ENCODE data around the gene HOMER3.

HOMER3 gene

DNA sequence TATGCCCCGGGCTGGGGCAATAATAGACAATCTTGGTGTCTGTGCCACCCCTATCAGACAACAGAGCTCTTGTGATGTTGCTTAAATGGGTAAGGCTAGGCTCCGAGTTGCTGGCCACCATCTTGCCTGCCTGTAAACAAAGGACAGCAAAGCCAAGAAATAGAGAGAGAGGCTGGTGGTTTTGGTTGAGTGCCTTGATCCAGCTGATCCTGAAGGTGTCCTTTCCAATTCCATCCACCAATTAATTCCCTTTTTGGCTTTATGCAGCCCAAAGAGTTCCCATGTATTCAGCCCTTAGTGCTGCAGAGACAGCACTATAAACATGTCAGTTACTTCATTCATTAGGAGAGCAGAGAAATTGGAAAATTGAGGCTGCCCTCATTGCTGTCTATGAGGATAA is 41.7 kb upstream of the HOMER3 start:
- no peak for DNase-seq (ENCODE audit: low spot score)
- TF ChIP-seq, protein P1, sequence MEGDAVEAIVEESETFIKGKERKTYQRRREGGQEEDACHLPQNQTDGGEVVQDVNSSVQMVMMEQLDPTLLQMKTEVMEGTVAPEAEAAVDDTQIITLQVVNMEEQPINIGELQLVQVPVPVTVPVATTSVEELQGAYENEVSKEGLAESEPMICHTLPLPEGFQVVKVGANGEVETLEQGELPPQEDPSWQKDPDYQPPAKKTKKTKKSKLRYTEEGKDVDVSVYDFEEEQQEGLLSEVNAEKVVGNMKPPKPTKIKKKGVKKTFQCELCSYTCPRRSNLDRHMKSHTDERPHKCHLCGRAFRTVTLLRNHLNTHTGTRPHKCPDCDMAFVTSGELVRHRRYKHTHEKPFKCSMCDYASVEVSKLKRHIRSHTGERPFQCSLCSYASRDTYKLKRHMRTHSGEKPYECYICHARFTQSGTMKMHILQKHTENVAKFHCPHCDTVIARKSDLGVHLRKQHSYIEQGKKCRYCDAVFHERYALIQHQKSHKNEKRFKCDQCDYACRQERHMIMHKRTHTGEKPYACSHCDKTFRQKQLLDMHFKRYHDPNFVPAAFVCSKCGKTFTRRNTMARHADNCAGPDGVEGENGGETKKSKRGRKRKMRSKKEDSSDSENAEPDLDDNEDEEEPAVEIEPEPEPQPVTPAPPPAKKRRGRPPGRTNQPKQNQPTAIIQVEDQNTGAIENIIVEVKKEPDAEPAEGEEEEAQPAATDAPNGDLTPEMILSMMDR (conservative IDR thresholded peaks at IDR 0.05; ENCODE audit: low read depth) = no peak
- ChIA-PET CTCF (interaction anchor here (0.6 kb wide), 2 partner anchors 135 to 513 kb away, joined by 3 read pairs; no protein-coding TSS in a partner anchor), POLR2A (ENCODE audit: low non-redundant PET) (no interaction called here)
- H3K27ac ChIP-seq = no peak overlapping the region

DNA sequence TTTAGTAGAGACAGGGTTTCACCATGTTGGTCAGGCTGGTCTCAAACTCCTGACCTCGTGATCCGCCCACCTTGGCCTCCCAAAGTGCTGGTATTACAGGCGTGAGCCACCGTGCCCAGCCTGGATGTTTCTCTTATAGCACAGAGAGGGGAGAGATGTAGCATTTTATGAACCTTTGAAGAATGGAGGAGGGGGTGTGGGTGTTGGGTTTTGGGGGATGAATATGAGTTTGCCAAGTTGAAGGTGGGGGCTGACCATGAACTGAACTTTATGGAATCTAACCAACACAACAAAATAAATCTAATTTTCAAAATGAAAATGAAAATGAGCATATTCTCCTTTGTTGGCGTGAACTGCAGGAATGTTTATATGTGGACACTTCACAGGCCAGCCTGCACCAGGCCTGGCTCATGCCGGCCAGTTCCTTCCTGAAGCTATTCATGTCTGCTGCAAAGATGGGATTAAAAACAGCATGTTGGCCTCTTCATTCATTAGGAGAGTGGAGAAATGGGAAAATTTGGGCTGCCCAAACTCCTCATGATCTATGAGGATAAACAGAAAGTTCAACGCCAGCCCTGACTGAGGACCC is 39.5 kb upstream of the HOMER3 start:
- TF ChIP-seq, protein P1 (conservative IDR thresholded peaks at IDR 0.05; ENCODE audit: low read depth) = no peak
- POLR2A ChIA-PET (ENCODE audit: low non-redundant PET) = no interaction called here
- no peak for DNase-seq (ENCODE audit: low spot score)
- H3K27ac ChIP-seq = no peak overlapping the region
- CTCF ChIA-PET = no interaction called here

DNA sequence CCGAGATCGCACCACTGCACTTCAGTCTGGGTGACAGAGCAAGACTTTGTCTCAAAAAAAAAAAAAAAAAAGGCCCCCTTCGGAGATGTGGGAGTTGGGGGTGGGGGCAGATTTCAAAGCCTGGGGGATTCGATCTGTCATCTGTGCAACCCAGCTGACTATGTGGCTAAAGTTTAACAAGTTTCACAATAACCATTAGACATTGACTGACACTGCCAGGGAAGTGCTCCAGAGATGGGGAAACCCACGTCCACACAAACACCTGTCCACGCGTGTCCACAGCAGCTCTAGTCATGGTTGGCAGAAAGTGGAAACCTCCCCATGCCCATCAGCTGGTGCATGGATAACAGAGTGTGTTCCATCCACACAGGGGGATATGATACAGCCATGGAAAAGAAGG is 37.6 kb upstream of the HOMER3 start:
- TF ChIP-seq, protein P1 (conservative IDR thresholded peaks at IDR 0.05; ENCODE audit: low read depth) = no peak
- no peak overlapping the region for H3K27ac ChIP-seq
- ChIA-PET CTCF (no interaction called here), POLR2A (ENCODE audit: low non-redundant PET) (interaction anchor here (0.7 kb wide), 1 partner anchor 13 kb away, joined by 6 read pairs; no protein-coding TSS in a partner anchor)
- DNase-seq (ENCODE audit: low spot score) = no peak

DNA sequence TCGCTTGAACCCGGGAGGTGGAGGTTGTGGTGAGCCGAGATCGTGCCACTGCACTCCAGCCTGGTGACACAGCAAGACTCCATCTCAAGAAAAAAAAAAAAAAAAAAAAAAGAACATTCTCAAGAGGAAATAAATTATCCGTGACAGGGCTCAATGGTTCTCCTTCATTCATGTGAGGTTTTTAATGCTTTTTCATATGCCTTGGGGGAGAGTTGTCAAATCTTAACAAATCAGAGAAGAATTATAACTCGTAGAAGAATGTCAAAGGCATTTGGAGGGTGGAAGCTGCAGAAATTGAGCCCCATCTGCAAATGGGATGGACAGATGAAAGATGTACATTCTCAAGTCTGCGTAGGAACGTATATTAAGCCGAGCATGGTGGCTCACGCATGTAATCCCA is 34.9 kb upstream of the HOMER3 start:
- H3K27ac ChIP-seq = no peak overlapping the region
- CTCF ChIA-PET = interaction anchor here (0.6 kb wide), 1 partner anchor 26 kb away, joined by 3 read pairs; no protein-coding TSS in a partner anchor
- POLR2A ChIA-PET (ENCODE audit: low non-redundant PET) = no interaction called here
- DNase-seq (ENCODE audit: low spot score) = no peak
- TF ChIP-seq, protein P1 (conservative IDR thresholded peaks at IDR 0.05; ENCODE audit: low read depth) = no peak

DNA sequence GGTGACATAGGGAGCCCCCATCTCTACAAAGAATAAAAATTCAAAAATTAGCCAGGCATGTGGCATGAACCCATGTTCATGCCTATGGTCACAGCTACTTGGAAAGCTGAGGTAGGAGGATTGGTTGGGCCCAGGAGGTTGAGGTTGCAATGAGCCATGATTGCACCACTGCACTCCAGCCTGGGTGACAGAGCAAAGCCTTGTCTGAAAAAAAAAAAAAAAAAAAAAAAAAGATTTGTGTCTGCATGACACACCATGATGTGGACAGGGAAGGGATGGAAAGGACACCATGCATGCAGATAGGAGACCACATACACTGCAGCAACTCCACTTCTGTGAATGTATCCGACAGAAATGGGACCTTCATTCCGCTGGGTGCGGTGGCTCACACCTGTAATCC is 34.0 kb upstream of the HOMER3 start:
- CTCF ChIA-PET = no interaction called here
- TF ChIP-seq, protein P1 (conservative IDR thresholded peaks at IDR 0.05; ENCODE audit: low read depth) = no peak
- DNase-seq (ENCODE audit: low spot score) = no peak
- POLR2A ChIA-PET (ENCODE audit: low non-redundant PET) = no interaction called here
- H3K27ac ChIP-seq = no peak overlapping the region

DNA sequence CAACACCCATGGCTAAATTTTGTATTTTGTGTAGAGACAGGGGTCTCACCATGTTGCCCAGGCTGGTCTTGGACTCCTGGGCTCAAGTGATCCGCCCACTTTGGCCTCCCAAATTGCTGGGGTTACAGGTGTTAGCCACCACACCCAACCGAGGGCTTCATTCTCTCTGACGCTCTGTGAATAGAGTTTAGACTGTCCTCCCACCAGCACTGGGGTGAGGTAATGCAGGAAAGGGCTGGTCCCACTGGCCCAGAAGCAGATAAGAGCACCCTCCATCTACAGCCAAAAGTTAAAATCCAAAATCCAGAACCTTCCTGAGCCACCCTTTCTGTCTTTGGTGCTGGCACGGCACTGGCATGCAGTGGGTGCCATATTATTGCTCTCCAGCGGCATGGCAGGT is 31.8 kb upstream of the HOMER3 start:
- no peak overlapping the region for H3K27ac ChIP-seq
- ChIA-PET CTCF (no interaction called here), POLR2A (ENCODE audit: low non-redundant PET) (no interaction called here)
- TF ChIP-seq, protein P1 (conservative IDR thresholded peaks at IDR 0.05; ENCODE audit: low read depth) = no peak
- DNase-seq (ENCODE audit: low spot score) = no peak

Measured in RWPE1 (cell line).